ENCODE results near the gene LPIN1. TPM values are rescaled to one million over a fixed set of nuclear protein-coding genes. Genes with fewer than 3 reads are reported as not detected.

LPIN1 gene
- total RNA-seq, 1 experiment from 2014 or later, result 4.4 TPM

DNA sequence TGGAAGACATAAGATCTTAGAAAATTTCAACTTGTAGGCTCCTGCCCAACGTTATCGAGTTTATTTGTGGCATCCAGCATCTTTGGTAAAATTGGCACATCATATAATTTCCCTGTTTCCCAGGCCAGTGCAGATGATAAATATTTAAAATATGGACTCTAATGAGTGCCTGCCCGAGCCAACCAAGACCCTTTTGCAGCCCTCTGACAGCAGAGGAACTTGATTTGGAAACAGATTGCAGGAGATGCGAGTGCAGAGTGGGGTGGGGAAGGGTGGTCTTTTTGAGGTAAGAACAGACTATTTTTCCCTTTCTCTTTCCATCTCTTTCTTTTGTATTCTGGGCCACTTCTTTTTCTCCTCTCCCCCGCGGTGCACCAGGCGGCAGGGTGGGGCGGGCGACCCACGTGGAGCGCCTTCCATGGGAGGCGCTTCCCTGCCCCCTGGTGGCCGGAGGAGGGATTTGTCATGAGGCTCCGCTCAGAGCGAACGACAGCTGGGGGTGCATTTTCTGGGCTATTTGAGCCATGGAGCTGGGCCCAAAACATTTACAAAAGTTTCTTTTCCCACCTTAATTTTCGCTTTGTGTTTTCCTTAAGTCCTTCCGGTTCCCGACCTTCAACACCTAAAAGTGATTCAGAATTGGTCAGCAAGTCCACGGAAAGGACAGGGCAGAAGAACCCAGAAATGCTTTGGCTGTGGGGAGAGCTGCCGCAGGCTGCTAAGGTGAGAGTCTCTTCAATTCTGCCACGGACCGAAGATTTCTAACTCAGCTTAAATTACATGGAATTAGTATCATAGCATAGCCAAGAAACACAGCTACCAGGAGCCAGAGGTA lies 32.7 kb downstream of the LPIN1 start:
- Histone ChIP-seq H3K56ac (ENCODE audit: insufficient read length, low read depth, low read length) (no peak overlapping the region), H2BK120ac (ENCODE audit: low read depth, low read length, poor library complexity, severe bottlenecking) (no peak overlapping the region), H3K79me1 (ENCODE audit: insufficient read depth, low read depth, low read length, poor library complexity, severe bottlenecking) (no peaks in the 10 kb centered on the region), H3K23ac (ENCODE audit: insufficient read length, low read depth, low read length) (no peak overlapping the region), H4K20me1 (ENCODE audit: control insufficient read depth, insufficient read depth, insufficient read length) (no peaks in the 10 kb centered on the region), H3K9me3 (ENCODE audit: control insufficient read depth, low read depth, low read length) (no peaks in the 10 kb centered on the region), H3K4ac (ENCODE audit: low read depth, low read length) (no peak overlapping the region), H4K8ac (replicated peaks; ENCODE audit: insufficient read length, low read depth, low read length) (no peak overlapping the region), H4K5ac (ENCODE audit: insufficient read length, low read depth, low read length) (no peak overlapping the region), H3K4me2 (ENCODE audit: insufficient read depth, insufficient read length, low read length) (no peak overlapping the region), H4K91ac (ENCODE audit: insufficient read length, low read depth, low read length) (no peak overlapping the region), H3K4me1 (ENCODE audit: insufficient read depth, low read length) (no peaks in the 10 kb centered on the region), H3K23me2 (ENCODE audit: insufficient read length, low read depth, low read length, poor library complexity, severe bottlenecking) (no peaks in the 10 kb centered on the region), H2BK12ac (ENCODE audit: insufficient read length, low read depth, low read length) (no peak overlapping the region), H3K14ac (ENCODE audit: insufficient read depth, low read length) (no peak overlapping the region), H3K27ac (ENCODE audit: insufficient read length, low read depth, low read length) (no peak overlapping the region), H3K79me2 (ENCODE audit: insufficient read depth, low read length) (no peaks in the 10 kb centered on the region), H3T11ph (ENCODE audit: low read length) (no peak overlapping the region), H2BK15ac (ENCODE audit: low read depth, low read length) (no peak overlapping the region), H2AK5ac (ENCODE audit: insufficient read length, low read length) (no peak overlapping the region), H3K9ac (ENCODE audit: extremely low read depth, insufficient read length, low read length) (no peak overlapping the region), H3K18ac (ENCODE audit: insufficient read length, low read depth, low read length) (no peak overlapping the region), H2AFZ (ENCODE audit: low read length) (no peak overlapping the region), H3K27me3 (ENCODE audit: insufficient read depth, low read length) (no peaks in the 10 kb centered on the region), H2BK5ac (ENCODE audit: insufficient read length, low read length) (no peak overlapping the region), H2BK20ac (ENCODE audit: low read depth, low read length, poor library complexity, severe bottlenecking) (no peak overlapping the region)
- Mint-ChIP-seq H3K4me1 (peaks cover 6 to 7% of the 10 kb centered on the region in 2 experiments; a peak in 3 of 4 replicates), H3K27me3 (ENCODE audit: low read depth) (no peaks in the 10 kb centered on the region; the same call in 1 of the 2 replicates), H3K36me3 (ENCODE audit: insufficient read depth in 1 of 3, low read depth in 3 of 3) (peaks cover 4 to 14% (median 8%) of the 10 kb centered on the region in 3 experiments; a peak in 6 of 7 replicates), H3K9me3 (no peaks in the 10 kb centered on the region), H3K27ac (no peak overlapping the region), H3K4me3 (no peak overlapping the region)
- peak; percentile 77 for DNase-seq
- TF ChIP-seq, protein P1, sequence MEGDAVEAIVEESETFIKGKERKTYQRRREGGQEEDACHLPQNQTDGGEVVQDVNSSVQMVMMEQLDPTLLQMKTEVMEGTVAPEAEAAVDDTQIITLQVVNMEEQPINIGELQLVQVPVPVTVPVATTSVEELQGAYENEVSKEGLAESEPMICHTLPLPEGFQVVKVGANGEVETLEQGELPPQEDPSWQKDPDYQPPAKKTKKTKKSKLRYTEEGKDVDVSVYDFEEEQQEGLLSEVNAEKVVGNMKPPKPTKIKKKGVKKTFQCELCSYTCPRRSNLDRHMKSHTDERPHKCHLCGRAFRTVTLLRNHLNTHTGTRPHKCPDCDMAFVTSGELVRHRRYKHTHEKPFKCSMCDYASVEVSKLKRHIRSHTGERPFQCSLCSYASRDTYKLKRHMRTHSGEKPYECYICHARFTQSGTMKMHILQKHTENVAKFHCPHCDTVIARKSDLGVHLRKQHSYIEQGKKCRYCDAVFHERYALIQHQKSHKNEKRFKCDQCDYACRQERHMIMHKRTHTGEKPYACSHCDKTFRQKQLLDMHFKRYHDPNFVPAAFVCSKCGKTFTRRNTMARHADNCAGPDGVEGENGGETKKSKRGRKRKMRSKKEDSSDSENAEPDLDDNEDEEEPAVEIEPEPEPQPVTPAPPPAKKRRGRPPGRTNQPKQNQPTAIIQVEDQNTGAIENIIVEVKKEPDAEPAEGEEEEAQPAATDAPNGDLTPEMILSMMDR (conservative IDR thresholded peaks at IDR 0.05), result peak; percentile 97
- no CpG with 5 or more reads among the region's 23 CpGs for WGBS (ENCODE audit: extremely low coverage, insufficient read length, low lambda C conversion rate)

All from H9 (cell line).